HL-60 (cell line): ENCODE data around the gene ZNF792.

Experiments
- DNase-seq, 2 experiments: peaks; one replicate each; pipeline ENCODE4 v3.0.0-alpha.2; 2010 to 2020; ENCODE audit warnings: low read depth in 1 of 2, low spot score in 1 of 2
- H3K27ac ChIP-seq: fragments of 250-450 bp; sonication (Bioruptor Pico); replicated peaks from 2 replicates; pipeline ENCODE4 v1.5.1; 2020; ENCODE audit warnings: mild to moderate bottlenecking, moderate library complexity
- H3K27me3 ChIP-seq: fragments of 250-450 bp; sonication (Bioruptor Pico); 2 replicates; pipeline ENCODE4 v1.5.1; 2021; ENCODE audit warnings: mild to moderate bottlenecking, moderate library complexity; ENCODE audit not compliant: insufficient read depth, poor library complexity, severe bottlenecking
- H3K4me3 ChIP-seq: replicated peaks from 2 replicates; pipeline ENCODE4 v1.5.1; 2011; ENCODE audit warnings: mild to moderate bottlenecking, control low read depth, low read length; ENCODE audit not compliant: insufficient read depth
- GABPA ChIP-seq: IDR thresholded peaks from 2 replicates; pipeline ENCODE4 v1.6.1; 2012; ENCODE audit warnings: low read depth
- POLR2AphosphoS5 ChIP-seq: IDR thresholded peaks from 2 replicates; pipeline ENCODE4 v1.6.1; 2012; ENCODE audit warnings: low read depth
- SPI1 ChIP-seq: IDR thresholded peaks from 2 replicates; pipeline ENCODE4 v1.6.1; 2012; ENCODE audit warnings: low read depth, mild to moderate bottlenecking, borderline replicate concordance
- TF ChIP-seq, protein P1 (sequence below): IDR thresholded peaks from 2 replicates; pipeline ENCODE4 v1.6.1; 2012; ENCODE audit warnings: low read depth; ENCODE audit not compliant: insufficient replicate concordance
- TF ChIP-seq, protein P2 (sequence below): IDR thresholded peaks from one replicate; pipeline ENCODE4 v1.5.1; 2011; ENCODE audit warnings: low read length, control low read depth, inconsistent platforms; ENCODE audit not compliant: insufficient read depth

ZNF792 gene

DNA sequence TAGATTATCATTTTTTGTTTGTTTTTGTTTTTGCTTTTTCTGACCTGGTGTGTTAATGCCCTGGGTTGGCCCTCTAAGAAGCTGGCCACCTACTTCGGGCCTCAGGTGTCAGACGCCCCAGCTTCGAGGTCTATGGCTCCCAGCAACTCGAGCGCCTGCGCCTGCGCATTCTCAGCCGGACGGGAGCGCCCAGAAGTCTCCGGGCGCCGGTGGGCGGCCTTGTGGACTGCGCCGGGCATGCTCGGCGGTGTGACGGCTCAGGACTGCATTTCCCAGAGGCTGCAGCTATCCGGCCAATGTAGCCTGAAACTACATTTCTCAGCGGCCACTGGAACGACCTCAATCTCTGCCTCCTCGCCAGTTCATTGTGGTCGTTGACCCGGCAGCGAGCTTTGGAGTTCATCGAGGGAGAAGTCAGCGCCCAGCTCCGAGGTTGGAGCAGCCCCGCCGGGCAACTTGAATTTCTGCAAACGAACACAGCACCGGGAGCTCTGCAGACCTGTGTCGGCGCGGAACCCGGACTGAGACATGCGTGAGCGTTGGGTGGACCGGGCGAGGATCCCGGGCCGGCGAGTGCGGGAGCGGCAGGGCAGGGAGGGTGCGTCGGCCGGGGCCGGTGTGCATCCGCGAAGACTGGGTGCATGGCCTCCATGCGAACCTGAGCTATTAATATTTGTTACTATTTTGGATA is 37.2 kb downstream of the ZNF792 start, which contains the start of gene ZNF30:
ZNF30 (plus strand) TSS at position 219 of the 691 bp plus-strand sequence. CDS start 3,045 bp downstream, outside the sequence.
- H3K27ac ChIP-seq: peak within 1 kb of the TSS; percentile 19; the same call in 1 of the 2 replicates
- H3K27me3 ChIP-seq: no peaks in the 10 kb centered on the region
- DNase-seq: peak in 1 of 2 experiments; percentile 82
- no peak for TF ChIP-seq POLR2AphosphoS5
- TF ChIP-seq SPI1: no peak
- TF ChIP-seq, protein P1, sequence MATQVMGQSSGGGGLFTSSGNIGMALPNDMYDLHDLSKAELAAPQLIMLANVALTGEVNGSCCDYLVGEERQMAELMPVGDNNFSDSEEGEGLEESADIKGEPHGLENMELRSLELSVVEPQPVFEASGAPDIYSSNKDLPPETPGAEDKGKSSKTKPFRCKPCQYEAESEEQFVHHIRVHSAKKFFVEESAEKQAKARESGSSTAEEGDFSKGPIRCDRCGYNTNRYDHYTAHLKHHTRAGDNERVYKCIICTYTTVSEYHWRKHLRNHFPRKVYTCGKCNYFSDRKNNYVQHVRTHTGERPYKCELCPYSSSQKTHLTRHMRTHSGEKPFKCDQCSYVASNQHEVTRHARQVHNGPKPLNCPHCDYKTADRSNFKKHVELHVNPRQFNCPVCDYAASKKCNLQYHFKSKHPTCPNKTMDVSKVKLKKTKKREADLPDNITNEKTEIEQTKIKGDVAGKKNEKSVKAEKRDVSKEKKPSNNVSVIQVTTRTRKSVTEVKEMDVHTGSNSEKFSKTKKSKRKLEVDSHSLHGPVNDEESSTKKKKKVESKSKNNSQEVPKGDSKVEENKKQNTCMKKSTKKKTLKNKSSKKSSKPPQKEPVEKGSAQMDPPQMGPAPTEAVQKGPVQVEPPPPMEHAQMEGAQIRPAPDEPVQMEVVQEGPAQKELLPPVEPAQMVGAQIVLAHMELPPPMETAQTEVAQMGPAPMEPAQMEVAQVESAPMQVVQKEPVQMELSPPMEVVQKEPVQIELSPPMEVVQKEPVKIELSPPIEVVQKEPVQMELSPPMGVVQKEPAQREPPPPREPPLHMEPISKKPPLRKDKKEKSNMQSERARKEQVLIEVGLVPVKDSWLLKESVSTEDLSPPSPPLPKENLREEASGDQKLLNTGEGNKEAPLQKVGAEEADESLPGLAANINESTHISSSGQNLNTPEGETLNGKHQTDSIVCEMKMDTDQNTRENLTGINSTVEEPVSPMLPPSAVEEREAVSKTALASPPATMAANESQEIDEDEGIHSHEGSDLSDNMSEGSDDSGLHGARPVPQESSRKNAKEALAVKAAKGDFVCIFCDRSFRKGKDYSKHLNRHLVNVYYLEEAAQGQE: no peak
- TF ChIP-seq GABPA: no peak
- TF ChIP-seq, protein P2, sequence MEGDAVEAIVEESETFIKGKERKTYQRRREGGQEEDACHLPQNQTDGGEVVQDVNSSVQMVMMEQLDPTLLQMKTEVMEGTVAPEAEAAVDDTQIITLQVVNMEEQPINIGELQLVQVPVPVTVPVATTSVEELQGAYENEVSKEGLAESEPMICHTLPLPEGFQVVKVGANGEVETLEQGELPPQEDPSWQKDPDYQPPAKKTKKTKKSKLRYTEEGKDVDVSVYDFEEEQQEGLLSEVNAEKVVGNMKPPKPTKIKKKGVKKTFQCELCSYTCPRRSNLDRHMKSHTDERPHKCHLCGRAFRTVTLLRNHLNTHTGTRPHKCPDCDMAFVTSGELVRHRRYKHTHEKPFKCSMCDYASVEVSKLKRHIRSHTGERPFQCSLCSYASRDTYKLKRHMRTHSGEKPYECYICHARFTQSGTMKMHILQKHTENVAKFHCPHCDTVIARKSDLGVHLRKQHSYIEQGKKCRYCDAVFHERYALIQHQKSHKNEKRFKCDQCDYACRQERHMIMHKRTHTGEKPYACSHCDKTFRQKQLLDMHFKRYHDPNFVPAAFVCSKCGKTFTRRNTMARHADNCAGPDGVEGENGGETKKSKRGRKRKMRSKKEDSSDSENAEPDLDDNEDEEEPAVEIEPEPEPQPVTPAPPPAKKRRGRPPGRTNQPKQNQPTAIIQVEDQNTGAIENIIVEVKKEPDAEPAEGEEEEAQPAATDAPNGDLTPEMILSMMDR: no peak
- H3K4me3 ChIP-seq: peak within 1 kb of the TSS; percentile 24

DNA sequence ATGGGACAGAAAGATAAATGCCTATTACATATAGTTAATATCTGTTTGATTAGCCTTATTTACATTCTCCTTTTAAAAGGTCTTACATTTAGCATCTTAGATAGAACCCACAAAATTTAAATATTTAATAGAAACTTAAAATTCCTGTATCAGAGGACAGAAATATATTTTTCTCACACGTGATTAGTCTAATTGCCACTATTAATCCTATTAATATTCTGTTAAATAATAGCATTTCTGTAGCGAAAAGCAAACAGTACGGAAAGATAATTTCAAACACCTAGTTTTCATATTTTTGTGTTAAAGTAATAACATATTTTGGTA is 37.7 kb downstream of the ZNF792 start:
- TF ChIP-seq GABPA: no peak
- TF ChIP-seq, protein P2: no peak
- no peak for TF ChIP-seq SPI1
- no peak for TF ChIP-seq POLR2AphosphoS5
- TF ChIP-seq, protein P1: no peak
- Histone ChIP-seq H3K27me3 (no peaks in the 10 kb centered on the region), H3K4me3 (no peak overlapping the region), H3K27ac (no peak overlapping the region)
- no peak for DNase-seq

DNA sequence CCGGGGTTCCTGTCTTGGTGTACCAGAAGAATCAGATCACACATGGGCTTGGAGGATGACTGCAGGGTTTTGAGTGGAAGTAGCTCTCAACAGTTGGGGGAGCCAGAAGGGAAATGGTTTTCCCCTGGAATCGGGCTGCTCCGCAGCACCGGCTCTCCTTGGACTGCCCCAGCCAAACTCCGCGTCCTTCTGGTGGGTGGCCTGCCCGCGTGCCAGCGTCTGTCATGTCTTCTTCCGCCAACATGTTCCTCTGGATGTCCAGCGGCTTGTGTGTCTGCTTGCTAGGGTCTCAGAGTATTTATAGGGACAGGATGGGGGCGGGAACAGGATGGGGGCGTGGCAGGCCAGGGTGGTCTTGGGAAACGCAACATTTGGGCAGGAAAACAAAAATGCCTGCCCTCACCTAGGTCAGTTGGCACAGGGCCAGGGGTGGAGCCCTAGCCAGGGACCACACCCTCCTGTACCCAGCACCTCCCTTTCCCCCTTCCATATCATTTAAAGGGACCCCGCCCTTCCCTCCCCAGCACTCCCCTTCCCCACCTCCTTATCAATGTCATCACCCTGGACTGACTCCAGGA is 38.7 kb downstream of the ZNF792 start:
- no peaks in the 10 kb centered on the region for H3K27me3 ChIP-seq
- H3K27ac ChIP-seq: no peak overlapping the region
- DNase-seq: no peak
- no peak for TF ChIP-seq POLR2AphosphoS5
- TF ChIP-seq, protein P2: no peak
- TF ChIP-seq SPI1: no peak
- TF ChIP-seq, protein P1: no peak
- TF ChIP-seq GABPA: no peak
- H3K4me3 ChIP-seq: no peak overlapping the region
